HepG2 (cell line): Measurements from ENCODE around the gene CCT3. TPM values are rescaled to one million over a fixed set of nuclear protein-coding genes. Genes with fewer than 3 reads are reported as not detected.
A peak's percentile ranks its signal among the peaks of the same experiment; 100 is the strongest.

ENCODE experiments used
- ATAC-seq: fragments of 200-7000 bp; cut with Tn5 transposase; 3 replicates; pipeline ENCODE4 v1.9.1; 2020; ENCODE audit warnings: mild to moderate bottlenecking, moderate library complexity
- BruUV-seq: library from RNA; stranded (reverse); fragments of 400-500 nt; replicated peaks from 2 replicates; lab custom pipeline; 2021; lab: Mats Ljungman, UMichigan
- CTCF ChIA-PET: fragments of 300-600 bp; formaldehyde crosslinking; extraction: SDS; loops from one replicate; lab custom pipeline; 2021; ENCODE audit warnings: low total read pairs, inconsistent platforms, low intra/inter-chr PET ratio; lab: Yijun Ruan, JAX
- POLR2A ChIA-PET: fragments of 350-600 bp; sonication (Branson Sonifier 250); formaldehyde crosslinking; loops from one replicate; lab custom pipeline; 2020; ENCODE audit warnings: antibody characterized with exemption, inconsistent platforms; lab: Yijun Ruan, JAX
- DNase-seq: peaks from one replicate; pipeline ENCODE4 v3.0.0-alpha.2; 2015; ENCODE audit warnings: low spot score
- FAIRE-seq: peaks from 3 replicates; lab custom pipeline; 2011; peaks lifted over from hg19 to GRCh38; lab: Jason Lieb, UNC
- H2AFZ ChIP-seq: one replicate; pipeline ENCODE4 v1.6.1; 2011; ENCODE audit warnings: low read length, inconsistent platforms
- H3K27ac ChIP-seq: fragments of 300-600 bp; 3 replicates; pipeline ENCODE4 v1.8.0; 2011; ENCODE audit warnings: mixed run types, mild to moderate bottlenecking, mixed read lengths, low read length, inconsistent platforms; ENCODE audit not compliant: insufficient read depth; ENCODE audit errors: extremely low read length
- H3K27me3 ChIP-seq, 2 experiments: fragments of 200-600 bp in 1 of 2; 2 replicates in 1 of 2; 3 replicates in 1 of 2; pipeline versions ENCODE4 v1.6.0 to v1.8.0; 2011; ENCODE audit warnings: low read length in 2 of 2, mild to moderate bottlenecking in 2 of 2, moderate library complexity in 2 of 2, inconsistent platforms in 1 of 2; ENCODE audit not compliant: insufficient read depth in 2 of 2, control insufficient read depth in 1 of 2
- H3K36me3 ChIP-seq, 2 experiments: fragments of 200-600 bp in 1 of 2; replicated peaks in 1 of 2; 2 replicates in 1 of 2; 3 replicates in 1 of 2; pipeline versions ENCODE4 v1.5.1 to v1.8.0; 2011; ENCODE audit warnings: low read length in 2 of 2, inconsistent platforms in 1 of 2; ENCODE audit not compliant: insufficient read depth in 2 of 2, control insufficient read depth in 1 of 2
- H3K4me1 ChIP-seq: 2 replicates; pipeline ENCODE4 v1.5.1; 2012; ENCODE audit warnings: low read length, inconsistent platforms; ENCODE audit not compliant: insufficient read depth
- H3K4me2 ChIP-seq: 2 replicates; pipeline ENCODE4 v1.6.0; 2011; ENCODE audit warnings: low read depth, low read length, inconsistent platforms
- H3K4me3 ChIP-seq, 3 experiments: fragments of 200-600 bp in 1 of 3; sonication (generic), shearing (Covaris generic) in 1 of 3; replicated peaks in 1 of 3; 2 replicates each; pipeline ENCODE4 v1.5.1; 2011 to 2016; ENCODE audit warnings: low read length in 3 of 3, inconsistent platforms in 2 of 3, low read depth in 2 of 3, mild to moderate bottlenecking in 2 of 3, control low read depth in 1 of 3, mixed read lengths in 1 of 3; ENCODE audit not compliant: insufficient read depth in 1 of 3
- H3K79me2 ChIP-seq: one replicate; pipeline ENCODE4 v1.6.1; 2011; ENCODE audit warnings: low read length, inconsistent platforms; ENCODE audit not compliant: insufficient read depth
- H3K9ac ChIP-seq: 2 replicates; pipeline ENCODE4 v1.6.0; 2011; ENCODE audit warnings: mild to moderate bottlenecking, low read depth, low read length, inconsistent platforms; ENCODE audit not compliant: insufficient read depth
- H3K9me3 ChIP-seq: 2 replicates; pipeline ENCODE4 v1.5.1; 2012; ENCODE audit warnings: mild to moderate bottlenecking, low read length
- H4K20me1 ChIP-seq: 2 replicates; pipeline ENCODE4 v1.6.0; 2011; ENCODE audit warnings: inconsistent platforms, mild to moderate bottlenecking, low read length, moderate library complexity; ENCODE audit not compliant: insufficient read depth
- FOXJ3 ChIP-seq: sonication (generic); formaldehyde crosslinking; IDR thresholded peaks from 2 replicates; pipeline ENCODE4 v1.4.0; 2020; ENCODE audit warnings: missing genetic modification reagents, mild to moderate bottlenecking, borderline replicate concordance
- GABPB1 ChIP-seq: IDR thresholded peaks from 2 replicates; pipeline ENCODE4 v1.6.1; 2016; ENCODE audit warnings: mild to moderate bottlenecking, missing genetic modification reagents, moderate library complexity, missing compliant biosample characterization
- JUNB ChIP-seq: sonication (generic); formaldehyde crosslinking; IDR thresholded peaks from 2 replicates; pipeline ENCODE4 v1.8.0; 2022; ENCODE audit warnings: missing genetic modification reagents, mild to moderate bottlenecking, borderline replicate concordance
- KDM2A ChIP-seq: sonication (generic); formaldehyde crosslinking; IDR thresholded peaks from 2 replicates; pipeline ENCODE4 v1.4.0; 2020; ENCODE audit warnings: low read depth, missing genetic modification reagents, borderline replicate concordance
- KDM5A ChIP-seq: fragments of 200-600 bp; sonication (generic); IDR thresholded peaks from 2 replicates; pipeline ENCODE4 v1.7.0; 2018; ENCODE audit warnings: antibody characterized with exemption, mild to moderate bottlenecking, low read length, borderline replicate concordance
- KLF6 ChIP-seq: IDR thresholded peaks from 2 replicates; pipeline ENCODE4 v1.8.0; 2016; ENCODE audit warnings: missing biosample characterization, missing genetic modification reagents
- KMT2A ChIP-seq: sonication (generic); formaldehyde crosslinking; IDR thresholded peaks from 2 replicates; pipeline ENCODE4 v1.4.0; 2020; ENCODE audit warnings: missing genetic modification reagents
- RBM22 ChIP-seq: fragments of 200-400 bp; formaldehyde crosslinking; optimal IDR thresholded peaks from 2 replicates; pipeline ENCODE3; 2017; ENCODE audit warnings: mild to moderate bottlenecking, low read length, moderate library complexity
- RXRA ChIP-seq: sonication (generic); formaldehyde crosslinking; IDR thresholded peaks from 2 replicates; pipeline ENCODE4 v1.5.1; 2020; ENCODE audit warnings: missing genetic modification reagents
- SAP130 ChIP-seq: IDR thresholded peaks from 2 replicates; pipeline ENCODE4 v1.6.1; 2016; ENCODE audit warnings: low read depth
- TOPORS ChIP-seq: sonication (generic); formaldehyde crosslinking; IDR thresholded peaks from 2 replicates; pipeline ENCODE4 v1.8.0; 2023; ENCODE audit warnings: mild to moderate bottlenecking, missing genetic modification reagents
- ZBTB38 ChIP-seq: sonication (generic); formaldehyde crosslinking; IDR thresholded peaks from 2 replicates; pipeline ENCODE4 v1.5.1; 2020; ENCODE audit warnings: mild to moderate bottlenecking, missing genetic modification reagents
- ZKSCAN1 ChIP-seq: fragments of 150-350 bp; IDR thresholded peaks from 2 replicates; pipeline ENCODE4 v1.6.1; 2014; ENCODE audit warnings: low read length
- ZNF343 ChIP-seq: sonication (generic); formaldehyde crosslinking; IDR thresholded peaks from 2 replicates; pipeline ENCODE4 v1.4.0; 2020; ENCODE audit warnings: mild to moderate bottlenecking, missing genetic modification reagents
- ZNF383 ChIP-seq: sonication (generic); formaldehyde crosslinking; IDR thresholded peaks from 2 replicates; pipeline ENCODE4 v1.4.0; 2020; ENCODE audit warnings: missing genetic modification reagents, mild to moderate bottlenecking, borderline replicate concordance
- ZNF543 ChIP-seq: sonication (generic); formaldehyde crosslinking; IDR thresholded peaks from 2 replicates; pipeline ENCODE4 v1.4.0; 2020; ENCODE audit warnings: mild to moderate bottlenecking, missing genetic modification reagents
- ZNF768 ChIP-seq: sonication (generic); formaldehyde crosslinking; IDR thresholded peaks from 2 replicates; pipeline ENCODE4 v1.4.0; 2020; ENCODE audit warnings: missing genetic modification reagents
- WGBS: methylation state at CpG from one replicate; pipeline ENCODE4 v1.1.6; 2017; ENCODE audit warnings: low lambda C conversion rate; 5-methylcytosine and 5-hydroxymethylcytosine counted together
- in situ Hi-C: cut with HindIII; loops from 2 replicates; pipeline ENCODE4 v1.10.0; 2017; ENCODE audit warnings: low pct_unique_long_range_greater_than_20kb; ENCODE audit not compliant: extremely low pct_ligation_motif_present
- intact Hi-C: fragments of 100-400 bp; cut with micrococcal nuclease; formaldehyde crosslinking; loops from one replicate; pipeline ENCODE4 v1.10.0; 2022; ENCODE audit not compliant: unreplicated experiment
- polyA plus RNA-seq, 8 experiments: library from polyadenylated mRNA; depleted of rRNA in 3 of 8; stranded (reverse) in 7 of 8; unstranded in 1 of 8; fragments of >200 nt; fragmentation: Illumina TruSeq in 4 of 8; extraction: Trizol in 4 of 8; gene quantifications; 2 replicates each; pipeline versions ENCODE4 v1.2.1 to v1.2.3, GENCODE V29; 2011 to 2016; ENCODE audit warnings: low read depth in 4 of 8, missing spikeins in 1 of 8, mixed read lengths in 1 of 8; ENCODE audit not compliant: insufficient read depth in 1 of 8
- total RNA-seq, 5 experiments: library from RNA; depleted of rRNA; stranded (reverse); fragments of >200 nt; fragmentation: Illumina TruSeq; extraction: Trizol; gene quantifications; 2 replicates each; pipeline ENCODE4 v1.2.3, GENCODE V29; 2016; ENCODE audit warnings: low read depth in 1 of 5
- TF ChIP-seq, protein P1 (sequence below): sonication (generic); formaldehyde crosslinking; IDR thresholded peaks from 2 replicates; pipeline ENCODE4 v1.8.0; 2022; ENCODE audit warnings: mild to moderate bottlenecking, missing genetic modification reagents, borderline replicate concordance
- TF ChIP-seq, protein P2 (sequence below): sonication (generic); formaldehyde crosslinking; IDR thresholded peaks from 2 replicates; pipeline ENCODE4 v1.5.1; 2020; ENCODE audit warnings: missing genetic modification reagents, mild to moderate bottlenecking, borderline replicate concordance
- TF ChIP-seq, protein P3 (sequence below): sonication (generic); formaldehyde crosslinking; conservative IDR thresholded peaks from 2 replicates; pipeline ENCODE4 v1.4.0; 2020; ENCODE audit warnings: missing genetic modification reagents
- TF ChIP-seq, protein P4 (sequence below): sonication (generic); formaldehyde crosslinking; IDR thresholded peaks from 2 replicates; pipeline ENCODE4 v1.8.0; 2022; ENCODE audit warnings: low read depth, missing genetic modification reagents

CCT3 gene
- total and polyA plus RNA-seq, 2 of the 13 experiments (the other 11 are each of a cell fraction or from before 2014, with no cell fraction given): 319 to 615 TPM

DNA sequence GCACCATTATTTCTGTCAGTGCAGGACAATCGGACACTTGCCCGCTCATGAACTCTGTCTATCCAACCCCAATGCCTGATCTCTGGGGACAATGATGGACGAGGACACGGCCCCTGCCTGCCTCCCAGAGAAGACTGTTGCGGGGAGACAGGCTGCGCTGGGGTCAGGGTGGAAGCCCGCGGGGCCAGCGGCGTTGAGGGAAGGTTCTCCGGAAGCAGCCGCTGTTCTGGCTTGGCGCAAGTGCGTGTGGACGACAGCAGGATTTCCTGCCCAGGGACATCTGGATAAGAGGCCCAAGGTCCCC, 49.7 kb upstream of the CCT3 start:
- in situ Hi-C loops: loop anchor here (5.0 kb wide), 1 partner anchor 49 kb away; no protein-coding TSS in a partner anchor
- TF ChIP-seq TOPORS (CRISPR knock-in tag) (peak; percentile 51; the same call in 1 of the 2 replicates), ZNF768 (CRISPR knock-in tag) (peak; percentile 55; the same call in 1 of the 2 replicates), KDM5A (no peak), ZBTB38 (no peak), KMT2A (CRISPR knock-in tag) (no peak), RXRA (CRISPR knock-in tag) (0 out of 2 replicates have a peak, but pooled peaks have one; percentile 15), ZNF383 (no peak), GABPB1 (CRISPR knock-in tag) (peak; percentile 36; the same call in 1 of the 2 replicates), JUNB (CRISPR knock-in tag) (no peak), ZNF543 (peak; percentile 72; the same call in 1 of the 2 replicates), SAP130 (CRISPR knock-in tag) (no peak), KDM2A (CRISPR knock-in tag) (peak; percentile 97), ZNF343 (0 out of 2 replicates have a peak, but pooled peaks have one; percentile 5), KLF6 (0 out of 2 replicates have a peak, but pooled peaks have one; percentile 12), RBM22 (peak; percentile 87), ZKSCAN1 (no peak), FOXJ3 (CRISPR knock-in tag) (no peak)
- TF ChIP-seq, protein P1, sequence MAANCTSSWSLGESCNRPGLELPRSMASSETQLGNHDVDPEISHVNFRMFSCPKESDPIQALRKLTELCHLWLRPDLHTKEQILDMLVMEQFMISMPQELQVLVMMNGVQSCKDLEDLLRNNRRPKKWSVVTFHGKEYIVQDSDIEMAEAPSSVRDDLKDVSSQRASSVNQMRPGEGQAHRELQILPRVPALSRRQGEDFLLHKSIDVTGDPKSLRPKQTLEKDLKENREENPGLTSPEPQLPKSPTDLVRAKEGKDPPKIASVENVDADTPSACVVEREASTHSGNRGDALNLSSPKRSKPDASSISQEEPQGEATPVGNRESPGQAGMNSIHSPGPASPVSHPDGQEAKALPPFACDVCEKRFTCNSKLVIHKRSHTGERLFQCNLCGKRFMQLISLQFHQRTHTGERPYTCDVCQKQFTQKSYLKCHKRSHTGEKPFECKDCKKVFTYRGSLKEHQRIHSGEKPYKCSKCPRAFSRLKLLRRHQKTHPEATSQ (CRISPR knock-in tag): 0 out of 2 replicates have a peak, but pooled peaks have one; percentile 26
- TF ChIP-seq, protein P2, sequence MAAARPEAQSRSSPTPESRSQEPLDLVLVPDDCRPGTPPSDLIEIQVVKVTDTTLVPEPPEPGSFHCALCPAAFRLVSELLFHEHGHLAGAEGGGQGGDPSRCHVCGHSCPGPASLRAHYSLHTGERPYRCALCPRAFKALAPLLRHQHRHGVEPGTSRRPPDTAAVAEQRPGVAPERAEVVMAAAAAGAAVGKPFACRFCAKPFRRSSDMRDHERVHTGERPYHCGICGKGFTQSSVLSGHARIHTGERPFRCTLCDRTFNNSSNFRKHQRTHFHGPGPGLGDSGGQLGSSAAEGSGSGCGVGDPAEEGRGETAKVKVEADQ (CRISPR knock-in tag): no peak
- TF ChIP-seq, protein P3, sequence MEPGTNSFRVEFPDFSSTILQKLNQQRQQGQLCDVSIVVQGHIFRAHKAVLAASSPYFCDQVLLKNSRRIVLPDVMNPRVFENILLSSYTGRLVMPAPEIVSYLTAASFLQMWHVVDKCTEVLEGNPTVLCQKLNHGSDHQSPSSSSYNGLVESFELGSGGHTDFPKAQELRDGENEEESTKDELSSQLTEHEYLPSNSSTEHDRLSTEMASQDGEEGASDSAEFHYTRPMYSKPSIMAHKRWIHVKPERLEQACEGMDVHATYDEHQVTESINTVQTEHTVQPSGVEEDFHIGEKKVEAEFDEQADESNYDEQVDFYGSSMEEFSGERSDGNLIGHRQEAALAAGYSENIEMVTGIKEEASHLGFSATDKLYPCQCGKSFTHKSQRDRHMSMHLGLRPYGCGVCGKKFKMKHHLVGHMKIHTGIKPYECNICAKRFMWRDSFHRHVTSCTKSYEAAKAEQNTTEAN (CRISPR knock-in tag): no peak
- TF ChIP-seq, protein P4, sequence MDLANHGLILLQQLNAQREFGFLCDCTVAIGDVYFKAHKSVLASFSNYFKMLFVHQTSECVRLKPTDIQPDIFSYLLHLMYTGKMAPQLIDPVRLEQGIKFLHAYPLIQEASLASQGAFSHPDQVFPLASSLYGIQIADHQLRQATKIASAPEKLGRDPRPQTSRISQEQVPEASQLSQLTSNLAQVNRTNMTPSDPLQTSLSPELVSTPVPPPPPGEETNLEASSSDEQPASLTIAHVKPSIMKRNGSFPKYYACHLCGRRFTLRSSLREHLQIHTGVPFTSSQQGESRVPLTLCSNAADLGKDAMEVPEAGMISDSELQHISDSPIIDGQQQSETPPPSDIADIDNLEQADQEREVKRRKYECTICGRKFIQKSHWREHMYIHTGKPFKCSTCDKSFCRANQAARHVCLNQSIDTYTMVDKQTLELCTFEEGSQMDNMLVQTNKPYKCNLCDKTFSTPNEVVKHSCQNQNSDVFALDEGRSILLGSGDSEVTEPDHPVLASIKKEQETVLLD (CRISPR knock-in tag): no peak

More for the DNA sequence above, 49.7 kb upstream of the CCT3 start:
- peaks cover 33% of the 10 kb centered on the region for H3K4me1 ChIP-seq
- peak overlapping the region; percentile 82 for H3K4me2 ChIP-seq
- no TSS peak for BruUV-seq
- H2AFZ ChIP-seq: no peak overlapping the region
- ChIA-PET POLR2A (interaction anchor here (1.8 to 12.6 kb wide), 3 partner anchors 9 to 69 kb away, joined by 4 to 189 read pairs (median 12); partner anchors contain the start of gene RHBG), CTCF (interaction anchor here (1.2 to 2.3 kb wide), 2 partner anchors 56 to 58 kb away, joined by 3 to 9 read pairs; no protein-coding TSS in a partner anchor)
- no peaks in the 10 kb centered on the region for H4K20me1 ChIP-seq
- DNase-seq (no peak), ATAC-seq (no peak), FAIRE-seq (no peak)
- WGBS: 90% methylated on average over 2 of the region's 15 CpGs
- H3K79me2 ChIP-seq: no peaks in the 10 kb centered on the region
- H3K4me3 ChIP-seq: peak overlapping the region; percentile 41 to 68 (median 47); a peak in 5 of 6 replicates
- H3K36me3 ChIP-seq: peaks cover 9 to 19% of the 10 kb centered on the region in 2 experiments
- intact Hi-C loops: no loop called here
- no peak overlapping the region for H3K27ac ChIP-seq
- H3K27me3 ChIP-seq: peaks cover 10 to 39% of the 10 kb centered on the region in 2 experiments; a peak in 4 of 5 replicates
- H3K9ac ChIP-seq: peak overlapping the region; percentile 55
- no peaks in the 10 kb centered on the region for H3K9me3 ChIP-seq
